GM21360 (cell line): ENCODE results near the gene DMRT3.

Experiments
- ATAC-seq: cut with Tn5 transposase; IDR thresholded peaks from one replicate; pipeline ENCODE4 v1.9.1; 2021; ENCODE audit warnings: mild to moderate bottlenecking, moderate library complexity; ENCODE audit not compliant: unreplicated experiment

DMRT3 gene

GRCh38 chr9:970151-970996 lies 6.1 kb upstream of the DMRT3 start:
- ATAC-seq, result no peak

- no peak for ATAC-seq
Observed at GRCh38 chr9:971901-972500, 4.5 kb upstream of the DMRT3 start.

GRCh38 chr9:972501-973294 lies 3.8 kb upstream of the DMRT3 start:
- ATAC-seq, result no peak

- no peak for ATAC-seq
Observed at GRCh38 chr9:973295-973834, 3.1 kb upstream of the DMRT3 start.

- no peak for ATAC-seq
Observed at GRCh38 chr9:974031-974995, 2.1 kb upstream of the DMRT3 start.

- ATAC-seq, result no peak
Observed at GRCh38 chr9:974996-975739, 1.3 kb upstream of the DMRT3 start.

- no peak for ATAC-seq
Observed at GRCh38 chr9:975740-976257, 656 bp upstream of the DMRT3 start.

GRCh38 chr9:976943-977837 lies 735 bp downstream of the DMRT3 start:
- no peak for ATAC-seq

GRCh38 chr9:977838-978830 lies 1.7 kb downstream of the DMRT3 start:
- no peak for ATAC-seq

- ATAC-seq, result no peak
Observed at GRCh38 chr9:979983-980382, 3.5 kb downstream of the DMRT3 start.

- ATAC-seq, result no peak
Observed at GRCh38 chr9:980640-981039, 4.2 kb downstream of the DMRT3 start.

GRCh38 chr9:981491-981898 lies 5.0 kb downstream of the DMRT3 start:
- ATAC-seq, result no peak

- ATAC-seq, result no peak
Observed at GRCh38 chr9:982394-983230, 6.2 kb downstream of the DMRT3 start.

GRCh38 chr9:994005-994404 lies 17.6 kb downstream of the DMRT3 start:
- ATAC-seq, result peak; percentile 72

- no peak for ATAC-seq
Observed at GRCh38 chr9:995192-995591, 18.7 kb downstream of the DMRT3 start.

GRCh38 chr9:995781-996180 lies 19.3 kb downstream of the DMRT3 start:
- ATAC-seq, result no peak
